Measurements from ENCODE around the gene STK31.
A peak's percentile ranks its signal among the peaks of the same experiment; 100 is the strongest.

Gene STK31

DNA sequence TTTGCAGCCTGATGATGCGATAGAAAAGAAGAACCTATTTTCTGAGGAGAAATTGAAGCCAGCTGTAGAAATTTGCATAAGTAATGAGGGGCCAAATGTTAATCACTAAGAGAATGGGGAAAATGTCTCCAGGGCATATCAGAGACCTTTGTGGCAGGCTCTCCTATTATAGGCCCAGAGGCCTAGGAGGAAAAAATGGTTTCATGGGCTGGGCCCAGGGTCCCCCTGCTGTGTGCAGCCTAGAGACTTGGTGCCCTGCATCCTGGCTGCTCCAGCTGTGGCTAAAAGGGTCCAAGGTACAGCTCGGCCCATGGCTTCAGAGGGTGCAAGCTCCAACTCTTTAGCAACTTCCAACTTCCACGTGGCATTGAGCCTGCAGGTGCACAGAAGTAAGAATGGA lies 123.4 kb downstream of the STK31 start:
- no peak for TF ChIP-seq GATA3 (IDR thresholded peaks at IDR 0.05; ENCODE audit: low read depth, low read length)
- no peak for TF ChIP-seq GATA2 (IDR thresholded peaks at IDR 0.05; ENCODE audit: low read depth, low read length)

GRCh38 chr7:23852135-23852534 lies 142.1 kb downstream of the STK31 start:
- TF ChIP-seq GATA2 (IDR thresholded peaks at IDR 0.05; ENCODE audit: low read depth, low read length) (no peak), GATA3 (IDR thresholded peaks at IDR 0.05; ENCODE audit: low read depth, low read length) (no peak)

- TF ChIP-seq GATA3 (IDR thresholded peaks at IDR 0.05; ENCODE audit: low read depth, low read length): no peak
- TF ChIP-seq GATA2 (IDR thresholded peaks at IDR 0.05; ENCODE audit: low read depth, low read length): no peak
These were observed 143.0 kb downstream of the STK31 start for GRCh38 chr7:23852988-23853387.

DNA sequence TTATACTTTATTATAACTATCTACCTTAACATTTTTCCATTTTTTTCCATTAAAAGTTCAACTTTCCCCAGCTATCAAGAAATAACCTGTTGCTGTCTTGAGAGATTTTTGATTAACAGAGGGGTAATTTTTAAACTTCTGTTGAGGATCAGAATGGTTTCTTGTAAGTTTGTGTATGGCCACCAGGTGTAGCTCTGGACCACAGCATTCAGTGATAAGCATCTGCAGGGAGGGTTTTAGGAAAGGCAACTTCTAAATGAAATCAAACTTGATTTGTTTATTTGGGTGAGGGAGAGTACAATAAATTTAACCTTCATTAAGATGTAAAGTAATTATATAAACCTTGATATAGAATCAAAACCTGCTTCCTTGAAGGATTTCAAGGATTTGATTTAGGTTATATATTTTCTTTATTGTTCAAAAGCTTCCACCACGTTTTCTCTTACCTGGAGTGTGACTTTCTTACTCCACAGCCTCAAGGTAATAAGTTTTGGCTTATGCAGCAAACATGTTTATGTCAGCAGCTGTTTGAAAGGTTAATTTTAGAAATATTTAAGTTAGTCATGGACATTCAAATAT lies 153.3 kb downstream of the STK31 start:
- TF ChIP-seq GATA3 (IDR thresholded peaks at IDR 0.05; ENCODE audit: low read depth, low read length) (peak; percentile 95), GATA2 (IDR thresholded peaks at IDR 0.05; ENCODE audit: low read depth, low read length) (peak; percentile 91)

DNA sequence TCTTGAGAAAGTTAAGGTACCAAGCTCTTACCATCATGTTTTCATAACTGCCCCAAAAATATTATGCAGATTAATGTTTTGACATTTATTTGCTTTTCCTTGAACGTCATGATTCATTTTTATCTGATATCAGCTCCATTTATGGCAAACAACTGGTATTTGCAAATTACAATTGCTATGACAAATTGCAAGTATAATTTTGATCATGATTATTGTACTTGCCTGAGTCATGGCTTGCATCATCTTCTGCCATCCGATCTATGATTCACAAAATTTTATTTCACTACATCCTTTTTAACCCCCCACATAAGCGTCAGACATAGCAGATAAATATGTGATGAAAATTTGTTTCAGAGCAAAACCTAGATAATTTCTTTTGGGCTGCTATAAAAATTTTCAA lies 155.0 kb downstream of the STK31 start:
- TF ChIP-seq GATA3 (IDR thresholded peaks at IDR 0.05; ENCODE audit: low read depth, low read length): no peak

DNA sequence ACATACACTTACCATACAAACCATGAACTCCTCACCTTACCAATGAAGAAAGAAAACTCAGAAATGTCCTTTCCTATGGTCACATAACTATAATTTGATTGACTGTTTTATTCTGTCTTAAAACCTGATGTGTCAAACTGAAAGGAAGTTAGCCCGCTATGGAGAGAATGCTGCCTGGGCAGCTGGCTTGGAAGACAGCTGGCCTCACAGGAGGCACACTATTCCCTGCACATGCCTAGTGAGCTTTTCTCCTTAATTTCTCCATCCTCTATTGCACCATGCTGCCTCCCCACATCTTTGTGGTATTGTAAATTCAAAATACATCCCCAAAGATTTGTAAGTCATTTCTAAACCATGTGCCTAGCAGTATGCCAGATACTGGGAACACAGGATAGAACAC lies 163.3 kb downstream of the STK31 start:
- TF ChIP-seq GATA3 (IDR thresholded peaks at IDR 0.05; ENCODE audit: low read depth, low read length): no peak
- no peak for TF ChIP-seq GATA2 (IDR thresholded peaks at IDR 0.05; ENCODE audit: low read depth, low read length)
